Pancreas (tissue), 10 donors: ENCODE results near the gene ISG20L2. TPM values are rescaled to one million over a fixed set of nuclear protein-coding genes. Genes with fewer than 3 reads are reported as not detected.

Experiments
- ATAC-seq, 4 donors: fragments of 200-7000 bp; cut with Tn5 transposase; one replicate each; pipeline versions ENCODE4 v1.8.0 to v1.9.1; 2020; ENCODE audit warnings: mild to moderate bottlenecking in 4 of 4, moderate library complexity in 4 of 4
- DNase-seq, 6 donors: peaks; one replicate each; pipeline ENCODE4 v3.0.0-alpha.2; 2020
- FAIRE-seq: peaks from 2 replicates; lab custom pipeline; 2012; peaks lifted over from hg19 to GRCh38; lab: Jason Lieb, UNC
- H3K27ac ChIP-seq, 4 donors: fragments of 200-600 bp; sonication (generic); 1 replicate in 3 of 4; 2 replicates in 1 of 4; pipeline versions ENCODE4 v1.5.0 to v1.8.0; 2020
- H3K27me3 ChIP-seq, 4 donors: fragments of 200-600 bp; one replicate each; pipeline ENCODE4 v1.8.0; 2021
- H3K36me3 ChIP-seq, 3 donors: fragments of 200-600 bp; sonication (generic) in 1 of 3; one replicate each; pipeline versions ENCODE4 v1.5.0 to v1.8.0; 2020 to 2021
- H3K4me1 ChIP-seq, 3 donors: fragments of 200-600 bp; one replicate each; pipeline ENCODE4 v1.8.0; 2021
- H3K4me3 ChIP-seq, 4 donors: fragments of 200-600 bp; sonication (generic) in 2 of 4; one replicate each; pipeline versions ENCODE4 v1.5.0 to v1.8.0; 2020 to 2021
- H3K9me3 ChIP-seq, 4 donors: fragments of 200-600 bp; one replicate each; pipeline ENCODE4 v1.8.0; 2021
- WGBS, 2 donors: extraction: QIAGEN DNeasy Blood & Tissue Kit; methylation state at CpG; one replicate each; pipeline ENCODE4 v1.1.7; 2013; 5-methylcytosine and 5-hydroxymethylcytosine counted together
- intact Hi-C, 3 donors: fragments of 100-400 bp; cut with DNase I; formaldehyde crosslinking; loops; one replicate each; pipeline versions ENCODE4 v1.11.1 to v1.14.2; 2022
- polyA plus RNA-seq, 2 donors: library from polyadenylated mRNA; stranded (reverse); fragments of 200-250 nt; gene quantifications; one replicate each; pipeline ENCODE4 v1.2.3, GENCODE V29; 2013
- total RNA-seq, 6 donors: library from RNA; stranded (reverse); fragmentation: NEBNext Ultra II Directional in 4 of 6; extraction: Animal tissue kit (Norgen Biotek cat#: 25700) in 4 of 6; gene quantifications; one replicate each; pipeline versions ENCODE4 v1.2.1 to v1.2.4, GENCODE V29; 2021 to 2023
- TF ChIP-seq, protein P1 (sequence below), 4 donors: fragments of 200-600 bp; sonication (generic) in 3 of 4; IDR thresholded peaks; one replicate each; pipeline versions ENCODE4 v1.5.0 to v1.8.0; 2021; ENCODE audit warnings: antibody characterized with exemption in 4 of 4
- donor health status: healthy with polysubstance abuse.
- donor health status: DM: no; HTN: no; CAD: no; lungs with moderate emphysema.
- donor health status: DM: no; HTN: no; CAD: no.
- donor health status: control.
- donor health status: control.
- donor health status: Bipolar disorder and iron deficiency.
- donor health status: DM: yes; HTN: yes; CAD: no.
- donor health status: DM: no; HTN: no; CAD: no.
- donor health status: DM: no; HTN: no; CAD: no.
- donor health status: DM: yes; HTN: yes; CAD: no.

The ISG20L2 gene
- total and polyA plus RNA-seq, 8 donors: 5.2 to 13.2 (median 8.3) TPM

- Histone ChIP-seq H3K4me3 (peak overlapping the region; percentile 61 to 98 (median 96)), H3K4me1 (peaks cover 22 to 37% (median 26%) of the 10 kb centered on the region in 3 donors), H3K9me3 (no peaks in the 10 kb centered on the region), H3K36me3 (no peaks in the 10 kb centered on the region), H3K27me3 (no peaks in the 10 kb centered on the region), H3K27ac (peak overlapping the region; percentile 89 to 95 (median 92))
- ATAC-seq: peak; percentile 8 to 33 (median 12)
- DNase-seq: peak; percentile 68 to 90 (median 74)
- TF ChIP-seq, protein P1, sequence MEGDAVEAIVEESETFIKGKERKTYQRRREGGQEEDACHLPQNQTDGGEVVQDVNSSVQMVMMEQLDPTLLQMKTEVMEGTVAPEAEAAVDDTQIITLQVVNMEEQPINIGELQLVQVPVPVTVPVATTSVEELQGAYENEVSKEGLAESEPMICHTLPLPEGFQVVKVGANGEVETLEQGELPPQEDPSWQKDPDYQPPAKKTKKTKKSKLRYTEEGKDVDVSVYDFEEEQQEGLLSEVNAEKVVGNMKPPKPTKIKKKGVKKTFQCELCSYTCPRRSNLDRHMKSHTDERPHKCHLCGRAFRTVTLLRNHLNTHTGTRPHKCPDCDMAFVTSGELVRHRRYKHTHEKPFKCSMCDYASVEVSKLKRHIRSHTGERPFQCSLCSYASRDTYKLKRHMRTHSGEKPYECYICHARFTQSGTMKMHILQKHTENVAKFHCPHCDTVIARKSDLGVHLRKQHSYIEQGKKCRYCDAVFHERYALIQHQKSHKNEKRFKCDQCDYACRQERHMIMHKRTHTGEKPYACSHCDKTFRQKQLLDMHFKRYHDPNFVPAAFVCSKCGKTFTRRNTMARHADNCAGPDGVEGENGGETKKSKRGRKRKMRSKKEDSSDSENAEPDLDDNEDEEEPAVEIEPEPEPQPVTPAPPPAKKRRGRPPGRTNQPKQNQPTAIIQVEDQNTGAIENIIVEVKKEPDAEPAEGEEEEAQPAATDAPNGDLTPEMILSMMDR (IDR thresholded peaks at IDR 0.05): peak in 1 of 4 donors; percentile 4
- intact Hi-C loops: no loop called here
- WGBS, 2 donors: 0 to 1% methylated on average over 61 to 64 of the region's 64 CpGs
- no peak for FAIRE-seq
Measured at GRCh38 chr1:156750711-156751450, 22.3 kb upstream of the ISG20L2 start.

GRCh38 chr1:156750191-156750672, 21.7 kb upstream of the ISG20L2 start:
- Histone ChIP-seq H3K4me1 (peaks cover 22 to 42% (median 31%) of the 10 kb centered on the region in 3 donors), H3K9me3 (no peaks in the 10 kb centered on the region), H3K27ac (peak overlapping the region; percentile 89 to 95 (median 92)), H3K4me3 (peak overlapping the region; percentile 61 to 98 (median 96)), H3K36me3 (no peaks in the 10 kb centered on the region), H3K27me3 (no peaks in the 10 kb centered on the region)
- TF ChIP-seq, protein P1 (IDR thresholded peaks at IDR 0.05): no peak
- intact Hi-C loops: no loop called here
- 2 to 4% methylated on average over 5 of the region's 5 CpGs for WGBS, 2 donors
- ATAC-seq: peak in 3 of 4 donors; percentile 6 to 14 (median 7)
- no peak for FAIRE-seq
- peak in 5 of 6 donors; percentile 60 to 78 (median 66) for DNase-seq

GRCh38 chr1:156749419-156750118, 21.0 kb upstream of the ISG20L2 start:
- FAIRE-seq: no peak
- ATAC-seq: no peak
- no peak for DNase-seq
- no peaks in the 10 kb centered on the region for H3K36me3 ChIP-seq
- H3K27ac ChIP-seq: peak overlapping the region; percentile 89 to 95 (median 92)
- 8 to 10% methylated on average over 8 of the region's 8 CpGs for WGBS, 2 donors
- no peaks in the 10 kb centered on the region for H3K27me3 ChIP-seq
- H3K4me3 ChIP-seq: peak overlapping the region in 3 of 4 donors; percentile 93 to 98 (median 98)
- no peaks in the 10 kb centered on the region for H3K9me3 ChIP-seq
- H3K4me1 ChIP-seq: peaks cover 22 to 42% (median 31%) of the 10 kb centered on the region in 3 donors
- TF ChIP-seq, protein P1 (IDR thresholded peaks at IDR 0.05): no peak
- intact Hi-C loops: no loop called here

GRCh38 chr1:156748670-156749418, 20.3 kb upstream of the ISG20L2 start:
- ATAC-seq (peak in 2 of 4 donors; percentile 1 to 2), DNase-seq (peak in 3 of 6 donors; percentile 60 to 69 (median 67)), FAIRE-seq (no peak)
- WGBS, 2 donors: 9 to 14% methylated on average over 9 of the region's 9 CpGs
- peaks cover 22 to 42% (median 31%) of the 10 kb centered on the region in 3 donors for H3K4me1 ChIP-seq
- H3K9me3 ChIP-seq: no peaks in the 10 kb centered on the region
- H3K36me3 ChIP-seq: peaks cover 0 to 4% (median 2%) of the 10 kb centered on the region in 3 donors
- H3K27ac ChIP-seq: peak overlapping the region; percentile 89 to 95 (median 92)
- intact Hi-C loops: no loop called here
- no peaks in the 10 kb centered on the region for H3K27me3 ChIP-seq
- H3K4me3 ChIP-seq: peak overlapping the region in 3 of 4 donors; percentile 7 to 98 (median 93)
- TF ChIP-seq, protein P1 (IDR thresholded peaks at IDR 0.05): no peak
